Esophagus squamous epithelium (tissue), 5 donors: Measurements from ENCODE around the gene ATP6AP1. TPM values are rescaled to one million over a fixed set of nuclear protein-coding genes. Genes with fewer than 3 reads are reported as not detected.

ENCODE experiments used
- DNase-seq: peaks from one replicate; lab custom pipeline; 2025; lab: John Stamatoyannopoulos, UW
- H3K27ac ChIP-seq, 4 donors: fragments of 200-600 bp; sonication (generic); one replicate each; pipeline ENCODE4 v1.5.1; 2016 to 2019; ENCODE audit warnings: mild to moderate bottlenecking in 1 of 4
- H3K27me3 ChIP-seq, 4 donors: fragments of 200-600 bp; sonication (generic); 1 replicate in 3 of 4; 2 replicates in 1 of 4; pipeline versions ENCODE4 v1.5.1 to v1.6.0; 2017 to 2021; ENCODE audit warnings: antibody characterized with exemption in 1 of 4
- H3K36me3 ChIP-seq, 3 donors: fragments of 200-600 bp; sonication (generic); one replicate each; pipeline ENCODE4 v1.5.1; 2016 to 2019
- H3K4me1 ChIP-seq, 3 donors: fragments of 200-600 bp; sonication (generic); one replicate each; pipeline ENCODE4 v1.5.1; 2017 to 2019
- H3K4me3 ChIP-seq, 4 donors: fragments of 200-600 bp; sonication (generic); 1 replicate in 3 of 4; 2 replicates in 1 of 4; pipeline ENCODE4 v1.5.1; 2016 to 2019; ENCODE audit warnings: mild to moderate bottlenecking in 2 of 4, moderate library complexity in 1 of 4
- H3K9me3 ChIP-seq, 3 donors: fragments of 200-600 bp; sonication (generic); one replicate each; pipeline ENCODE4 v1.5.1; 2016 to 2019
- CTCF ChIP-seq, 6 experiments: fragments of 450-650 bp in 4 of 6; fragments of 200-600 bp in 2 of 6; sonication (generic) in 2 of 6; IDR thresholded peaks; one replicate each; pipeline ENCODE4 v1.5.1; 2016 to 2019; ENCODE audit warnings: antibody characterized with exemption in 6 of 6, mild to moderate bottlenecking in 4 of 6, moderate library complexity in 4 of 6
- POLR2A ChIP-seq, 4 donors: fragments of 450-650 bp; IDR thresholded peaks; one replicate each; pipeline ENCODE4 v1.6.1; 2017; ENCODE audit warnings: antibody characterized with exemption in 4 of 4, mild to moderate bottlenecking in 4 of 4, moderate library complexity in 3 of 4
- WGBS, 2 donors: methylation state at CpG; one replicate each; pipeline ENCODE4 v1.1.5; 2018; 5-methylcytosine and 5-hydroxymethylcytosine counted together
- intact Hi-C: fragments of 100-400 bp; cut with DNase I; formaldehyde crosslinking; loops from one replicate; pipeline ENCODE4 v1.15.0; 2022
- small RNA-seq, 4 donors: library from RNA; depleted of rRNA; stranded (forward); fragments of <200 nt; gene quantifications; one replicate each; pipeline ENCODE3, GENCODE V24; 2016
- total RNA-seq, 4 donors: library from RNA; depleted of rRNA; stranded (reverse); fragments of >200 nt; gene quantifications; one replicate each; pipeline ENCODE4 v1.1.0, GENCODE V29; 2016
- donor health status: DM: yes; HTN: yes; CAD: no.

Gene ATP6AP1
- total RNA-seq, 4 donors from 2014 or later, result 28.5 to 83.8 (median 37.2) TPM

GRCh38 chrX:154485150-154486051, 56.9 kb downstream of the ATP6AP1 start:
- intact Hi-C loops, result no loop called here
- Histone ChIP-seq H3K9me3 (no peaks in the 10 kb centered on the region), H3K4me3 (peak overlapping the region; percentile 59 to 85 (median 72)), H3K4me1 (peaks cover 11 to 54% (median 14%) of the 10 kb centered on the region in 3 donors), H3K36me3 (peaks cover 0 to 27% (median 0%) of the 10 kb centered on the region in 3 donors), H3K27me3 (no peaks in the 10 kb centered on the region), H3K27ac (peak overlapping the region; percentile 84 to 92 (median 92))
- TF ChIP-seq CTCF (IDR thresholded peaks at IDR 0.05) (no peak), POLR2A (IDR thresholded peaks at IDR 0.05) (no peak)
- 78% methylated on average over 15 of the region's 35 CpGs; no CpG with 5 or more reads in 1 of the 2 donors for WGBS, 2 donors
- no peak for DNase-seq

- H3K27me3 ChIP-seq, result no peaks in the 10 kb centered on the region
- no peak for DNase-seq
- H3K36me3 ChIP-seq, result peaks cover 0 to 27% (median 0%) of the 10 kb centered on the region in 3 donors
- TF ChIP-seq CTCF (IDR thresholded peaks at IDR 0.05) (no peak), POLR2A (IDR thresholded peaks at IDR 0.05) (no peak)
- H3K4me1 ChIP-seq, result peaks cover 11 to 56% (median 14%) of the 10 kb centered on the region in 3 donors
- WGBS, 2 donors, result no CpG with 5 or more reads among the region's 35 CpGs
- H3K27ac ChIP-seq, result peak overlapping the region; percentile 84 to 92 (median 92)
- H3K9me3 ChIP-seq, result no peaks in the 10 kb centered on the region
- intact Hi-C loops, result no loop called here
- H3K4me3 ChIP-seq, result peak overlapping the region; percentile 59 to 85 (median 72)
Observed at GRCh38 chrX:154486052-154486395, 57.5 kb downstream of the ATP6AP1 start.

Small RNA genes lying within 50 kb of the gene (small RNA-seq; reads per million reads assigned to genes)
- gene MIR6858, result 0 to 0.74 (median 0.30) reads per million in 4 donors
- 0 reads per million in 4 donors for gene SNORA70

Other genes starting within 250 kb of the ATP6AP1 start
- not detected for gene OPN1MW, start 246.1 kb upstream of the ATP6AP1 start, total RNA-seq
- not detected for gene OPN1MW2, start 208.9 kb upstream of the ATP6AP1 start, total RNA-seq
- gene OPN1MW3, start 171.1 kb upstream of the ATP6AP1 start, total RNA-seq, result not detected
- not detected for gene TEX28, start 133.6 kb upstream of the ATP6AP1 start, total RNA-seq
- not detected for gene TKTL1, start 132.9 kb upstream of the ATP6AP1 start, total RNA-seq
- gene FLNA, start 54.0 kb upstream of the ATP6AP1 start, total RNA-seq, result 1,000 to 10,000 TPM in 1 of 4 donors, 100 to 1,000 TPM in 3; 290 to 1,242 (median 582) TPM
- gene EMD, start 49.4 kb upstream of the ATP6AP1 start, total RNA-seq, result 10 to 100 TPM; 12.7 to 50.1 (median 40.2) TPM
- gene RPL10, start 30.3 kb upstream of the ATP6AP1 start, total RNA-seq, result 1,000 to 10,000 TPM; 2,607 to 8,937 (median 4,770) TPM
- 10 to 100 TPM; 21.7 to 41.4 (median 32.1) TPM for gene DNASE1L1, start 19.4 kb upstream of the ATP6AP1 start, total RNA-seq
- 10 to 100 TPM; 16.3 to 37.4 (median 31.4) TPM for gene TAFAZZIN, start 17.1 kb upstream of the ATP6AP1 start, total RNA-seq
- gene GDI1, start 8.5 kb downstream of the ATP6AP1 start, total RNA-seq, result 10 to 100 TPM; 35.2 to 82.6 (median 35.6) TPM
- gene FAM50A, start 15.5 kb downstream of the ATP6AP1 start, total RNA-seq, result 10 to 100 TPM; 15.9 to 27.3 (median 19.6) TPM
- gene PLXNA3, start 29.6 kb downstream of the ATP6AP1 start, total RNA-seq, result 1 to 10 TPM; 4.4 to 5.9 (median 5.4) TPM
- 10 to 100 TPM; 18.2 to 44.3 (median 21.9) TPM for gene LAGE3, start 50.6 kb downstream of the ATP6AP1 start, total RNA-seq
- 10 to 100 TPM; 32.9 to 41.1 (median 38.2) TPM for gene UBL4A, start 57.9 kb downstream of the ATP6AP1 start, total RNA-seq
- gene SLC10A3, start 62.0 kb downstream of the ATP6AP1 start, total RNA-seq, result 10 to 100 TPM; 26.1 to 38.5 (median 29.5) TPM
- gene FAM3A, start 87.6 kb downstream of the ATP6AP1 start, total RNA-seq, result 10 to 100 TPM; 30.5 to 50.8 (median 40.9) TPM
- gene G6PD, start 118.2 kb downstream of the ATP6AP1 start, total RNA-seq, result 100 to 1,000 TPM in 1 of 4 donors, 10 to 100 TPM in 3; 46.5 to 180 (median 79.9) TPM
- gene IKBKG, start 118.9 kb downstream of the ATP6AP1 start, total RNA-seq, result 10 to 100 TPM in 3 of 4 donors, 1 to 10 TPM in 1; 9.9 to 14.7 (median 12.6) TPM
- not detected for gene CTAG1A, start 156.5 kb downstream of the ATP6AP1 start, total RNA-seq
- gene CTAG1B, start 190.6 kb downstream of the ATP6AP1 start, total RNA-seq, result not detected
- gene CTAG2, start 224.9 kb downstream of the ATP6AP1 start, total RNA-seq, result not detected